GM12864 (cell line): Measurements from ENCODE around the gene OR1E2.

Experiments used
- DNase-seq: peaks from one replicate; pipeline ENCODE4 v3.0.0-alpha.2; 2011; ENCODE audit warnings: low read depth
- H3K4me3 ChIP-seq: 2 replicates; pipeline ENCODE4 v1.5.1; 2011; ENCODE audit warnings: mild to moderate bottlenecking, low read depth, low read length, control low read depth
- TF ChIP-seq, protein P1 (sequence below): IDR thresholded peaks from 2 replicates; pipeline ENCODE4 v1.5.1; 2011; ENCODE audit warnings: low read depth, mild to moderate bottlenecking, moderate library complexity, low read length, control low read depth, inconsistent platforms; ENCODE audit errors: missing control alignments

The OR1E2 gene, protein sequence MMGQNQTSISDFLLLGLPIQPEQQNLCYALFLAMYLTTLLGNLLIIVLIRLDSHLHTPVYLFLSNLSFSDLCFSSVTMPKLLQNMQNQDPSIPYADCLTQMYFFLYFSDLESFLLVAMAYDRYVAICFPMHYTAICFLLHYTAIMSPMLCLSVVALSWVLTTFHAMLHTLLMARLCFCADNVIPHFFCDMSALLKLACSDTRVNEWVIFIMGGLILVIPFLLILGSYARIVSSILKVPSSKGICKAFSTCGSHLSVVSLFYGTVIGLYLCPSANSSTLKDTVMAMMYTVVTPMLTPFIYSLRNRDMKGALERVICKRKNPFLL

DNA sequence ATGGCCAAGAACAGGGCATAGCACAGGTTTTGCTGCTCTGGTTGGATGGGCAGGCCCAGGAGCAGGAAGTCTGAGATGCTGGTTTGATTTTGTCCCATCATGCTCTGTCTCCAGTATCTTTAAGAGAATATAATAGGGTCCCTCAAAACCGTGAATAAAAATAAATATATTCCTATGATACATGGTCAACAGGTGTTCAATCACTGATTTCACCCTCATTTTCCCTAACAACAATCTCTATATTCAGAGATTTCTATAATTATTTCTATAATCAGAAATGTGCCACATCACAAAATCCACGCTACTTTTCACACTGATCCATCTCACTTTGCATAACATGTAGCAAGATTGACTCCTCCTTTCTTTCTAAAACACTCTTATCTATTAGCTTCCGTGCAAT is at the start of gene OR1E2:
Gene OR1E2, minus strand, starts transcription at position 101 of the 400 bp plus-strand sequence. Its CDS starts 0 bp downstream, at position 101.
- DNase-seq, result no peak
- H3K4me3 ChIP-seq, result no peak within 1 kb of the TSS

DNA sequence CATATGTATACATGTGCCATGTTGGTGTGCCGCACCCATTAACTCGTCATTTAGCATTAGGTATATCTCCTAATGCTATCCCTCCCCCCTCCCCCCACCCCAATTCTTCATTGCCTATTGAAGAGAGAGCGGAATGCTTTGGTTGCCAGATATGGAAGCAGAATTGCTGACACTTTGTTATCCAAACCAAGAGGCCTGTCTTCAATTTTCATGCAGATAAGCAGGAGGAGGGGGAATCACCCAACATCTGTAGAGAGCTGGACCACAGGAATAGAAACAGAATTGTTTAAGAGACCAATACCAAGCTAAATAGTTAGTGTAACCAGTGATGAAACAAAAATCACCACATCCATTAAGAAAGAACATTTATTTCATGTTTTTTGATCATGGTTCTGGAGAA is 49.2 kb upstream of the OR1E2 start:
- H3K4me3 ChIP-seq, result no peak overlapping the region
- DNase-seq, result no peak
- TF ChIP-seq, protein P1, sequence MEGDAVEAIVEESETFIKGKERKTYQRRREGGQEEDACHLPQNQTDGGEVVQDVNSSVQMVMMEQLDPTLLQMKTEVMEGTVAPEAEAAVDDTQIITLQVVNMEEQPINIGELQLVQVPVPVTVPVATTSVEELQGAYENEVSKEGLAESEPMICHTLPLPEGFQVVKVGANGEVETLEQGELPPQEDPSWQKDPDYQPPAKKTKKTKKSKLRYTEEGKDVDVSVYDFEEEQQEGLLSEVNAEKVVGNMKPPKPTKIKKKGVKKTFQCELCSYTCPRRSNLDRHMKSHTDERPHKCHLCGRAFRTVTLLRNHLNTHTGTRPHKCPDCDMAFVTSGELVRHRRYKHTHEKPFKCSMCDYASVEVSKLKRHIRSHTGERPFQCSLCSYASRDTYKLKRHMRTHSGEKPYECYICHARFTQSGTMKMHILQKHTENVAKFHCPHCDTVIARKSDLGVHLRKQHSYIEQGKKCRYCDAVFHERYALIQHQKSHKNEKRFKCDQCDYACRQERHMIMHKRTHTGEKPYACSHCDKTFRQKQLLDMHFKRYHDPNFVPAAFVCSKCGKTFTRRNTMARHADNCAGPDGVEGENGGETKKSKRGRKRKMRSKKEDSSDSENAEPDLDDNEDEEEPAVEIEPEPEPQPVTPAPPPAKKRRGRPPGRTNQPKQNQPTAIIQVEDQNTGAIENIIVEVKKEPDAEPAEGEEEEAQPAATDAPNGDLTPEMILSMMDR, result no peak

More for the DNA sequence above, at the start of gene OR1E2:
- TF ChIP-seq, protein P1, result no peak

DNA sequence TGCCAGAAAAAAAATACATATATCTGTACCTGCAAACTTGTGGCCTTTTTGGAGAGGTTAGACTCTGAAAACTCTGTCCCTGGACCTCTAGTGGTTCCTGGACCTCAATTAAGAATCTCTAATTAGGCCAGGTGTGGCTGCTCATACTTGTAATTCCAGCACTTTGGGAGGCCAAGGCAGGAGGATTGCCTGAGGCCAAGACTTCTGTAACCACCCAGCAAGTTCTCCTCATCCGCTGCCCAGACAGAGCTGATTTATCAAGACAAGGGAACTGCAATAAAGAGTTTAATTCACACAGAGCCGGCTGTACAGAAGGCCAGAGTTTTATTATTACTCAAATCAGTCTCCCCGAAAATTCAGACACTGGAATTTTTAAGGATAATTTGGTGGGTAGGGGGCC is 46.3 kb upstream of the OR1E2 start:
- TF ChIP-seq, protein P1, result no peak
- H3K4me3 ChIP-seq, result no peak overlapping the region

DNA sequence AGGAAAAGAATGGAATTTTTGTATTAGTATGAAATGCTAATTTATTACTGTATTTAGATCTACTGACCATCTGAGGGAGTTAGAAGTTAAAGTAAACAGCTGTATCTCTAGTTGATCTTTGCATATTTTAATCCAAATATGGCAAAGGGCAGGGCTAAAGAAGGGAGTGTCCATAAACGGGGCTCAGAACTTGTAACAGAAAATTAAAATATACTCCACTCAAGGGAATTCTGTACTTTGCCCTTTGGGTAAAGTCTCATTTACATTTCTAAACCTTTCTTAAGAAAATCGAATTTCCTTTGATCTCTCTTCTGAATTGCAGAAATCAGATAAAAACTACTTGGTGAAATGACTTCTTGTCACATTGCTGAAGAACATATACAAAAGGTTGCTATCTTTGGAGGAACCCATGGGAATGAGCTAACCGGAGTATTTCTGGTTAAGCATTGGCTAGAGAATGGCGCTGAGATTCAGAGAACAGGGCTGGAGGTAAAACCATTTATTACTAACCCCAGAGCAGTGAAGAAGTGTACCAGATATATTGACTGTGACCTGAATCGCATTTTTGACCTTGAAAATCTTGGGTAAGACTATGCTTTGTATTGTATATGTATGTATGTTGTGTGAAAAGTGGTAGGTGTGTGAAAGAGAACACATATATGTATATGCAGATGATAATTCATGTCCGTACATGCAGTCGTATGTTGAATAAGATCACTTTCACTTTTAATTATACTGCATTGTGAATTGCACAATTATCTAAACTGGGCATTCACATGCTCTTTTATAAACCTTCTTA is 42.4 kb upstream of the OR1E2 start, which contains the start of gene ASPA:
Gene ASPA, plus strand, starts transcription at position 186 of the 799 bp plus-strand sequence. Its CDS starts 163 bp downstream, at position 349.
- DNase-seq, result no peak
- TF ChIP-seq, protein P1, result no peak
- no peak within 1 kb of the TSS for H3K4me3 ChIP-seq

More for the DNA sequence above, 46.3 kb upstream of the OR1E2 start:
- DNase-seq, result no peak

DNA sequence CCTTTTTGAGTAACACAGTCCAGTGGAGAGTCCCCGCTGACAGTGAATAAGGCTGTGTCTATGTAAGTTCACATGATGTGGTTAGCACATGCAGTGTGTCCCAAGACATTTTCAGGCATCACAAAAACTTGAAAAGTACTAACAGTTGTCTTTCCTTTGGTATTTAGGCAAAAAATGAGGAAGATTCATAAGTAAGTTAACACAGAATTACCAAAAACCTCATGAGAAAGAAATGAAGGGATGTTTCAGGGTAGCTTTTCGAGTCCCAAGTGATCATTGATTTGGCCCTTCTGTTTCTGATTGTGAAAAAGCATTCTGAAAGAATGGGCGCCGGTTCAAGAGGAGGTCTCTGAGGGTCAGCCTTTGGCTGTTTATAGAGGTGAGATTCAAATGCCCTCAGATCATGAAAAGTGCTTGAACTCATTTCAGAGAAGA is 41.6 kb upstream of the OR1E2 start:
- H3K4me3 ChIP-seq, result no peak overlapping the region
- no peak for DNase-seq
- TF ChIP-seq, protein P1, result no peak

DNA sequence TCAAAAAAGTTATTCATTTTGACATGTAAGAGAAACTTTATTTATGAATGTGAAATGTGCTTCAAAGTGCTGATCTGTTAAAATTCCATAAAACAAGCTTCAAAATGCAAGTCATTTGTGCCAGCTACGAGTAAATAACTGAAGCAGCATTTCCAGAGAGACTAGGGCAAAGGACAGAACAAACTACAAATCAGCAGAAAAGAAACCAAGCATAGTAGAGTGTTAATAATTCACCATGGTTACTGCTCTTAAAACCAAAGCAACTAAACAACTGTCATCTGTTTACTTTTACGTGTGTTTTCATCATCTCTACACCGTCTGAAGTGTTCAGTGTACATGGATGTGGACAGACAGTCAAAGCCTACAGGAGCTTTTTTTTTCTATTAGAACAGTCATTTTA is 40.6 kb upstream of the OR1E2 start:
- no peak for DNase-seq
- TF ChIP-seq, protein P1, result no peak
- H3K4me3 ChIP-seq, result no peak overlapping the region
